HL-60/S4 (cell line): ENCODE results near the gene METTL25.
"Not testable (repeated sequence)": the region's sequence is repeated elsewhere in the genome, so short reads cannot be mapped to it uniquely, and the experiment has no call there.

Source experiments
- in situ Hi-C: fragments of 300-500 bp; cut with MboI; formaldehyde crosslinking; loops from 2 replicates; pipeline ENCODE4 v1.14.3; 2022; ENCODE audit warnings: low sequenced_read_pairs

METTL25 gene, protein sequence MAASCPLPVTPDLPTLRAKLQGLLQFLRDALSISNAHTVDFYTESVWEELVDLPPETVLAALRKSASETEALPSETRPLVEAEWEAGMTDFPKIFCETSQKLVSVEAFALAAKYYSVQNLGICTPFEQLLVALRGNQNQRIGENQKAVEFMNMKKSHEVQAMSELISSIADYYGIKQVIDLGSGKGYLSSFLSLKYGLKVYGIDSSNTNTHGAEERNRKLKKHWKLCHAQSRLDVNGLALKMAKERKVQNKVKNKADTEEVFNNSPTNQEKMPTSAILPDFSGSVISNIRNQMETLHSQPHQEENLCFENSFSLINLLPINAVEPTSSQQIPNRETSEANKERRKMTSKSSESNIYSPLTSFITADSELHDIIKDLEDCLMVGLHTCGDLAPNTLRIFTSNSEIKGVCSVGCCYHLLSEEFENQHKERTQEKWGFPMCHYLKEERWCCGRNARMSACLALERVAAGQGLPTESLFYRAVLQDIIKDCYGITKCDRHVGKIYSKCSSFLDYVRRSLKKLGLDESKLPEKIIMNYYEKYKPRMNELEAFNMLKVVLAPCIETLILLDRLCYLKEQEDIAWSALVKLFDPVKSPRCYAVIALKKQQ

DNA sequence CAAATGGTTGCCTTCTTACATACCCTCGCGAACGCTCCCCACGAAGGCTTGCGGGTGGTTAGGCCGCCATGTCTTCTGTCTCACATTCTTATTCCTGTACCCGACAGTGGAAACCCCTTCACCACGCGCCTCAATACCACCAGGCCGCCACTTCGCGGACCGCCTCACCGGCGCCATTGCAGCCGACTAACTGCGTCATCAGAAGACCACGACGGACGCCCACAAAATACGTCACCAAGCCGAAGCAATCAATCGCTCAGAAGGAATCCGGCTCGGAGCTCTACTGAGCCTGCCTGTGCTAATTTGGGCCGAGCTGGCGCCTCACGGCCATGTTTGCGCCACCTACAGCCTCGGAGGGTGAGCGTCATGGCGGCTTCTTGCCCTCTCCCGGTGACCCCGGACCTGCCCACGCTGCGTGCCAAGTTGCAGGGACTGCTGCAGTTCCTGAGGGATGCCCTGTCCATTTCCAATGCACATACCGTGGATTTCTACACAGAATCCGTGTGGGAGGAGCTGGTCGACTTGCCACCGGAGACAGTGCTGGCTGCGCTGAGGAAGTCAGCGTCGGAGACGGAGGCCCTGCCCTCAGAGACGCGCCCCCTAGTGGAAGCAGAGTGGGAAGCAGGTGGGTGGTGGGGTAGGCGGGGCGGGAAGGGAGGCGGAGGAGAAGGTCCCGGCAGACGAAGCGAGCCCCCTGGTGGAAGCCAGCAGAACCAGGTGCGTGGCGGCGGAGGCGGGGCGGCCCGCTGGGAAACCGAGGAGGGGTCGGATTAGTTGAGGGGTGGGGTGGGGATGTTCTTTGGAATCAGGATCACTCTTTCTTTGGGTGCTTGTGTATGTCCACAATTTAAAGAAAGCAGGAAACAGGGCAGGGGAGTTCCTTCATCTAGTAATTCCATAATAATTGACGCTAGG is at the start of gene METTL25, which contains the start of gene CCDC59:
Gene METTL25 (plus strand): TSS at position 330 of the 915 bp plus-strand sequence. CDS start 37 bp downstream, at position 367.
Gene CCDC59 (minus strand): TSS at position 188 of the 915 bp plus-strand sequence. CDS start 11 bp downstream, at position 177.
- in situ Hi-C loops: no loop called here

DNA sequence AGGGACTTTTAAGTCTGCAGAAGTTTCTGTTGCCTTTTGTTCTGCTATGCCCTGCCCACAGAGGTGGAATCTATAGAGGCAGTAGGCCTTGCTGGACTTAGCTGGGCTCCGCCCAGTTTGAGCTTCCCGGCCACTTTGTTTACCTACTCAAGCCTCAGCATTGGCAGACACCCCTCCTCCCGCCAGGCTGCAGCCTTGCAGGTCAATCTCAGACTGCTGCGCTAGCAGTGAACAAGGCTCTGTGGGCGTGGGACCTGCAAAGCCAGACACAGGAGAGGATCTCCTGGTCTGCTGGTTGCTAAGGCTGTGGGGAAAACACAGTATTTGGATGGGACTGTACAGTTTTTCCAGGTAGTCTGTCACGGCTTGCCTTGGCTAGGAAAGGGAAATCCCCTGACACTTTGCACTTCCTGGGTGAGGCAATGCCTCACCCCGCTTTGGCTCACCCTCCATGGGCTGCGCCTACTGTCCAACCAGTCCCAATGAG is 43.9 kb upstream of the METTL25 start:
- in situ Hi-C loops: no loop called here

DNA sequence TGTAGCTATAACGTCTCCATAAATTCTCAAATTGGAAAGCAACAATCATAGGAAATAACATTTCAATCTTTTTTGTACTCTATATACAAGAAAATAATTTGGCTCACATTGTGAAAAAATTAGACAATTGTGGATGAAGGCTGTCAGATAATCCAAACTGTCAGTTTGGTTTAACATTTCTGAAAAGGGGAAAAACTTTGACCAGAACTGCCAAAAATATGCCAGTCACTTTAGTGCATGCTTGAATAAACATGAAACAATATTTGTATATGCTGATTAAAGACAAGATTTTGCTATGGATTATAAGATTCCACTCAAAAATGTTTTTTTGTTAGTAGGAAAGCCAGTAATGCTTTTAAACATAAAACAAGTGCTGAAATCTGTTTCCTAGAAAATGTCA is 39.1 kb upstream of the METTL25 start:
- in situ Hi-C loops: no loop called here

DNA sequence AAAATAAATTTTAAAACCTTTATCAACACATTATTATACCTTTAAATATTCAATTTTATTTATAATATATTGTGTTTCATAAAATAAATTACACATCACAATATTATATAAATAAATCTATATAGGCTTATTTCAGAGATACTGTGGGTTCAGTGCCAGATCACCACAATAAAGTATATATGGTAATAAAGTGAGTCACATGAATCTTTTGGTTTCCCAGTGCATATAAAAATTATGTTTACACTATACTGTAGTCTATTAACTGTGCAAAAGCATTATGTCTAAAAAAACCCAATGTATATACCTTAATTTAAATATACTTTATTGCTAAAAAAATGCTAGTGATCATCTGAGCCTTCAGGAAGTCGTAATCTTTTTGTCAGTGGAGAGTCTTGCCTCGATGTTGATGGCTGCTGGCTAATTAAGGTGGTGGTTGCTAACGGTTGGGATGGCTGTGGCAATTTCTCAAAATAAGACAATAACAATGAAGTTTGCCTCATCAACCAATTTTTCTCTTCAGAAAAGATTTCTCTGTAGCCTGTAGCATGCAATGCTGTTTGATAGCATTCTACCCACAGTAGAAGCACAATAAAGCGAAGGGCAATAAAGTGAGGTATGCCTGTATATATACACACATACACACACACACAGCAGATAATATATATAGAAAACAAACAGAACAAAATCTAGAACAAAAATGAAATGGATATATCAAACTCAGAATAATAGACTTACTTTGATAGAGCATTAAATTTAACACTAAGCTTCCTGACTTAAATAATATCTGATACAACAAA is 32.6 kb upstream of the METTL25 start:
- in situ Hi-C loops: no loop called here

DNA sequence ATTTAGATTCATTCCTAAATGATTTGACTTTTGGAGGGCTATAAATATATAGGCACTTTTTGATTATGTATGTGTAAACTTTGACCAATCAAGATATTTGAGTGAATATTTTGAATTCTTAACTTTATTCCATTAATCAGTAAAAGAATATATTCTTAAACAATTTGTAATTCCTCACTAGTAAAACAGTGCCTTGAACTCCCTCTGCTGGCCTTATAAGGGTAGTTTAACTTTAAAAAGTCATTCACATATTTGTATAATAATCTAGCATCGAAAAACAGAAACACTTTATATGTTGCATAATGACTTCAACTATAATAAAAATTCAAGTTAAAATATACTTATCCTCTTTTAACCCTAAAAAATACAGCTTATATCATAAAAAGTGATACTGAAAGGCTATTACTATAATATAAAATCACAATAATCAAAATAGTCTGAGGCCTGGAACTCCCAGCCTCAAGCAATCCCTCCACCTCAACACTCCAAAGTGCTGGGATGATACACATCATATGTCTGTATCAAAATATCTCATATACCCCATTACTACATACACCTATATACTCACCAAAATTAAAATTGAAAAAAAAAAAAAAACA is 31.3 kb upstream of the METTL25 start:
- in situ Hi-C loops: no loop called here

DNA sequence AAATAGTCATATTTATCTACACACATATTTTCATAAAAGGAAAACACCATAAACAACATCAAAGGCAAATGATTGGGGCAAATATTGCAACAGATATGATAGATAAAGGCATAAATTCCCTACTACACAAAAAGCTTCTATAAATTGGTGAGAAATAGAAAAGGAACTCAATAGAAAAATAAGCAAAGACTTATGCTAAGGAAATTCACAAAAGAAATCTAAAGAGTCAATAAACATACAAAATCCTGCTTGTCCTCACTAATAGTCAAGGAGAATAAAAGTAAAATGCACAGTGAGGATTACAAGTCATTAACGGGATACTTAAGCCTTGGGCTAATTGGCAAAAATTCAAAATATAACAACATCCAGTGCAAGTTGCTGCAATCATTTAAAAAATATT is 30.5 kb upstream of the METTL25 start:
- in situ Hi-C loops: no loop called here

DNA sequence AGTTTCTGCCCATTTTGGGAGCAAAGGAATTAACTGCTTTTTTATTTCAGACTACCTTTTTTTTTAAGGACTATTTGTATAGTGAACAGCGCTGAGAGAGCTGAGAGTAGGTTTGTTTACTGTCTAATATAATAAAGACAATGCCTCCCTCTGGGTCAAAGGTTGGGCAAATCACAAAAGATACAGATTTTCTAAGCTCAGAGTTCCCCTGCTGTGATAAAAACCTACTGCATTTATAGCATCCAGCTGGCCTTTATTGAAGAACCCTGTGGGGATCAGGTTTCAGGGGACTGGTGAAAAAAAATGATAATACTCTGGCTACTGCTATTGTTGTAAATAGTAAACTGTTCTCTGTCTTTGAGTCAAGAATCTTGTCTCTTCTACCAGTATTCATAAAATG is 28.8 kb upstream of the METTL25 start:
- in situ Hi-C loops: no loop called here

DNA sequence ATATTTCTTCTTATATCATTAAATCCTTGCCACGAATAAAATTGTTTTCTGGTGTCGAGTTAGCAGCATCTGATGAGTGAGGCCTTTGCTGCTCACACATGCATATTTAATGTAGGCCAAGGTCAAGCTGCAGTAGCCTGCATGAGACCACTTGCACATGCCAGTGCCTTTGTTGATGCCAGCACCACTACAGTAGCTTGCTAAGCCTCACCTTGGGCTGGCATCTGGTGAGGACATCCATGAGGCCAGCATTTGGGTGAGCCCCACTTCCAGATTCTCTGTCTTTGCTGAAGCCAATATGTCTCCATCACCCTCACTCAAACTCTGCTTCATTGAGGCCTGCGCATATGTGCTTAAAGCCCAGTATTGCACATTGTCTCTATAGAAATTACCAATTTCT is 8.2 kb upstream of the METTL25 start:
- in situ Hi-C loops: no loop called here

DNA sequence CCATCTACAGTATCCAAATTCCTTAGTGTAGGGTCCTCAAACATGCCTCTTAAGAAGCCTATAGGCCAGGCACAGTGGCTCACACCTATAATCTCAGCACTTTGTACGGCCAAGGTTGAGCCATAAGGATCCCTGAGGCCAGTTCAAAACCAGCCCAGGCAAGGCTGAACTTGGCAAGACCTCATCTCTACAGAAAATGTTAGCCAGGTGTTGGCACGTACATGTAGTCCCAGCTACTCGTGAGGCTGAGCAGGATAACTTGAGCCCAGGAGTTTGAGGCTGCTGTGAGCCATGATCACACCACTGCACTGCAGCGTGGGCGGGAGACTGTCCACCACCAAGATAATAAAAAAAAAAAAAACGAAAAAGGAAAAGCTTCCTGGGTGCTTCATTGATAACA is 6.9 kb upstream of the METTL25 start:
- in situ Hi-C loops: no loop called here

DNA sequence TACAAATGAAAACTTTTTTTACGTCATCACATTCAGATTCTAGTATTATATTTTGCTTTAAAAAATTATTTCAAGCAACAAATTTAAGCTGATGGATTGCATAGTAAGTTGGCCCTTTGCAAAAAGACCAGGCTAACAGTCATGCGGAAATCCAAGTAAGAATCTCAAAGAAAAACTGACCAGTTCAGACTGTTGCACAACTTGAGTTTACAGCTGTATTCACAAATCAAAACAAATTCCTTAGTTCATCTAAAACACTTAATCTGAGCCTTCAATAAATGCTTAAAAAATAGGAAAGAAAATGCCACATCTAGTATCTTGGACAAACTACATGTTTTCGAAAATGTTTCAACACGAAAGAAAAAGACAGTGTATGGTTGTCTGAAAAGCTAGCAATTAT is 989 bp upstream of the METTL25 start:
- in situ Hi-C loops: no loop called here

DNA sequence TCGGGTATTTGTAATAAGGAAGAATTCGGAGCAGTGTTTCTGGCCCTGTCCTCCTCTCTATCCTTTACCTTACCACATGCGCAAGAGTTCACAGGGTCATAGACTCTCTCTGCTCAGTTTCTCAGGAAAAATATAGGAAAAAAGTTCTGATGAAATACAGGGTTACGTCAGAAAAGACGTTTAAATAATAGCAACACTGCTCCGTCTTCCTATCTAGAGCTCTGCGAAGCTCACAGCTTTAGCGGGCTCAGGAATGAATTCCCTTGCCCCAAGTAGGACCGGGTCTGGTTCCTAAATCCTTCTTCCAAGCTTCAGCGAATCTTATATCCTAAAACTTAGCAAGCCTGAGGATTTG is 507 bp upstream of the METTL25 start:
- in situ Hi-C loops: no loop called here

DNA sequence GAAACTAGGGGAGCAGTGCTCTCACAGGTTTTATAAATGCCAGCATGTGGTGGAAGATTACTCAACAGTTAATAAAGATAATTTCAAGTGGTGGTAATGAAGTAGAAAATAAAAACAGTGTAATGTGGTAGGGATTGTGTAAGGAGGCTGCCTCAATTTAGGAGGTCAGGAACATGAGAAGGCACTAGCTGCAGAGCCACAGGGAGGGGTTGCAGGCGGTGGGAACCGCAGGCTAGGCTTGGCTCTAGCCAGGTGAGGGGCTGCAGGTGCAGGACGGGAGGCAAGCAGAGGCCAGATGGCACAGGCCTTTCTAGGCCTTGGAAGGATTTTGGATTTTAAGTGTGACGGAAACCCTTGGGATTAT is 768 bp downstream of the METTL25 start:
- in situ Hi-C loops: no loop called here

DNA sequence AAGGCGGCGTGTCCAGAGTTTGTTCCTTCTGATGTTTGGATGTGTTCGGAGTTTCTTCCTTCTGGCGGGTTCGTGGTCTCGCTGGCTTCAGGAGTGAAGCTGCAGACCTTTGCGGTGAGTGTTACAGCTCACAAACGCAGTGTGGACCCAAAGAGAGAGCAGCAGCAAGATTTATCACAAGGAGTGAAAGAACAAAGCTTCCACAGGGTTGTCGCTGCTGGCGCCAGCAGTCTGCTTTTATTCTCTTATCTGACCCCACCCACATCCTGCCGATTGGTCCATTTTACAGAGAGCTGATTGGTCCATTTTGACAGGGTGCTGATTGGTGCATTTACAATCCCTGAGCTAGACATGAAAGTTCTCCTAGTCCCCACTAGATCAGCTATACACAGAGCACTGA is 2.5 kb downstream of the METTL25 start:
- in situ Hi-C loops: not testable (repeated sequence)

DNA sequence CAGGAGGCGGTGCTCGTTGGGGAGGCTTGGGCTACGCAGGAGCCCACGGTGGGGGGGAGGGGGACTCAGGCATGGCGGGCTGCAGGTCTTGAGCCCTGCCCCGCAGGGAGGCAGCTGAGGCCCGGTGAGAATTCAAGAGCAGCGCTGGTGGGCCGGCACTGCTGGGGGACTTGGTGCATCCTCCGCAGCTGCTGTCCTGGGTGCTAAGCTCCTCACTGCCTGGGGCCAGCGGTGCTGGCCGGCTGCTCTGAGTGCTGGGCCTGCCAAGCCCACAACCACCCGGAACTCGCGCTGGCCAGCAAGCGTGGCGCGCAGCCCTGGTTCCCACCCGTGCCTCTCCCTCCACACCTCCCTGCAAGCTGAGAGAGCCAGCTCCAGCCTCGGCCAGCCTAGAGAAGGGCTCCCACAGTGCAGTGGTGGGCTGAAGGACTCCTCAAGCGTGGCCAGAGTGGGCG is 3.2 kb downstream of the METTL25 start:
- in situ Hi-C loops: no loop called here

DNA sequence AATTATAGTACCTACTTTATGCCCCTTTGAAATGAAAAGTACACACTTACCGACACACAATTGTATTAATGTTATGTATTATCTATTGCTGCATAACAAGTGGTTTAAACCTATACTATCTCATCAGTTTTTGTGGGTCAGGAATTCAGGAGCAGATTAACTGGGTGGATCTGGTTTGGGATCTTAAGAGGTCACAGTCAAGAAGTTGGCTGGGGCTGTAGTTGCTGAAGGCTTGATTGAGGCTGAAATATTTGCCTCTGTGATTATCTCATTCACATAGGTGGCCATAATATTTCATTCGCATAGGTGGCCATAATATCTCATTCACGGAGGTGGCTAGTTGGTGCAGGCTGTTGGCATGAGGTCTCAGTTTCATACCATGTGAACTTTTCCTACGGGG is 5.7 kb downstream of the METTL25 start:
- in situ Hi-C loops: no loop called here

DNA sequence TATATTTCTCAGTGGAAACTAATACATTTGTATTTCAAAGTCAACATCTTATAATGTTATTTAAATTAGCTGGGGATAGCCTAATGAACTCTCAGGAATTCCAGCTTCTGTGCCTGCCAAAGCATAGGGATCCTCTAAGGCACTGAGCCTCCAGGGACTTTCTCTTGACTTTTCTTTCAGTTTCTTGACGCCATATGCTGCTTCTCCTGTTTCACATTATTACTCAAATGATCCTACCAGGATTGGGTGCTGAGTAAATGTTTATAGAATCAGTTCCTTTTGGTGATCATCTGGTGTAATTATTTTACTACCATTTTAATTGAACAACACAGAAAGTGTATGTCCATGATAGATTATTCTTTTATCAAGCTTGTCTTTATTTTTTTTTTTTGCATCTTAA is 7.9 kb downstream of the METTL25 start:
- in situ Hi-C loops: no loop called here

DNA sequence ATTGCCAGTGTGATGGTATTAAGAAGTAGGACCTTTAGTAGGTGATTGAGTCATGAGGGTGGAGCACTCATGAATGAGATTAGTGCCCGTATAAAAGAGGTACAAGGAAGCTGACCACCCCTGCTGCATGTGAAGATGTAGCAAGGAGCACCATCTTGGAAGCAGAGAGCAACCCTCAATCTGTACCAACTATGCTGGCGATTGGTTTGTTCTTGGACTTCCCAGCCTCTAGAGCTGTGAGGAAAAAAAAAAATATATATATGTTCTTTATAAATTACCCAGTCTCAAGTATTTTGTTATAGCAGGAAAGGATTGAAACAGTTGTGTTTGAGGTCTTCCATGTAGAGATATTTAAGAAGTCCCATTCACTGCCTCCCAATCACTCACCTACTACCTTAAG is 16.9 kb downstream of the METTL25 start:
- in situ Hi-C loops: no loop called here

DNA sequence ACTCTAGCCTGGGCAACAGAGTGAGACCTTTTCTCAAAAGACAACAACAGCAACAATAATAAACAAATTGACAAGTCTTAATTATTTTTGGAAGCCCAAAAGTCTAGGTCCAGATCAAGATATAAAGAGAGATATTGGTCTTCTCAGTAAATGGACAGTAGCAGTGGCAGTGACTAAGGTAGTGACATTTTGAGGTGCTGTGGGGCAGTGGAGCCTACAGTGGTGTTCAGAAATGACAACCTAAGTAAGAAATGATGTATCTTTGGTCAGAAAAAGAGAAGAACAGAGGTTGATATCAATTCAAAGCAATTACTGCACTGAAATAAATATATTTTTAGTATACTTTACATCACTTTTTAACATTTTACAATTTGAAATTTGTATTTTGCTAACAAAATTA is 20.7 kb downstream of the METTL25 start:
- in situ Hi-C loops: no loop called here

DNA sequence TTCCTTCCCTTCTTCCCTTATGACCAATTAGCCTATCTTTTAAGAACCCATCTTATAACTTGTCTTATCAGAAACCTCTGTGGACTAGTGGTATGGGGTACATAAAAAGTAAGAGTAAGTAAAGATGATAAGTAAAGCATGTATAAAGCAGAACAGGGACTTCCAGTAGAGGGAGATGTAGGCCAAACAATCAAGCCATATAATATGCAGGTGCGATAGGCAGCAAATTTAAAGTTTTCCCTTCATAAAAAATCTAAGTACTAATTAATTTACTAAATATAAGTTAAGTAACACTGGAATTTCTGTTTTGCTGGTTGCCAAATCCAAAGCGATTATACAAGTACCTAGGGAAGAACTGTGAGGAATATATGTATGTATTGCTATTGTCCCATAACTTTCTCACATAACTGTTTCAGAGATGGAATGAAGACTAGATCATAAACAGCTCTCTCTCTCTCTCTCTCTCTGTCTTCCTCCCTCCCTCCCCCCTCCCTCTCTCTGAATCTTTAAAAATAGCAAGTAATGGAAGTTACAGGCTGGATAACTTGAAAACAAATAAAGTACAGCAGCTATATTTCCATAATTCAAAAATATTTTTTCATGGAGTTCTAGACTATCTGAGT is 25.7 kb downstream of the METTL25 start:
- in situ Hi-C loops: no loop called here

DNA sequence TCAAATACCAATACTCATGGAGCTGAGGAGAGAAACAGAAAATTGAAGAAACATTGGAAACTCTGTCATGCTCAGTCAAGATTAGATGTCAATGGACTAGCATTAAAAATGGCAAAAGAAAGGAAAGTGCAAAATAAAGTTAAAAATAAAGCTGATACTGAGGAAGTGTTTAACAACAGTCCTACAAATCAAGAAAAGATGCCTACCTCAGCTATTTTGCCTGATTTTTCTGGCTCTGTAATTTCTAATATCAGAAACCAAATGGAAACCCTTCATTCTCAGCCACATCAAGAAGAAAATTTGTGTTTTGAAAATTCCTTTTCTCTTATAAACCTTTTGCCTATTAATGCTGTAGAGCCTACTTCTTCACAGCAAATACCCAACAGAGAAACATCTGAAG is 40.5 kb downstream of the METTL25 start:
- in situ Hi-C loops: no loop called here
